ENCODE data around the gene ZNF212.

- TF ChIP-seq CTCF (conservative IDR thresholded peaks at IDR 0.05; ENCODE audit: low read length) (no peak), EZH2phosphoT487 (IDR thresholded peaks at IDR 0.05; ENCODE audit: borderline replicate concordance) (no peak)
These were observed 43.9 kb downstream of the ZNF212 start for GRCh38 chr7:149283321-149283720.

All from Loucy (cell line).